ENCODE data around the gene MIEN1. TPM values are rescaled to one million over a fixed set of nuclear protein-coding genes. Genes with fewer than 3 reads are reported as not detected.
"Not testable (repeated sequence)": the region's sequence is repeated elsewhere in the genome, so short reads cannot be mapped to it uniquely, and the experiment has no call there.

MIEN1 gene
- total and polyA plus RNA-seq, 8 donors: 9.3 to 312 (median 114) TPM

GRCh38 chr17:39726617-39727016 lies 3.7 kb downstream of the MIEN1 start:
- 80 to 88% (median 86%) methylated on average over 6 to 9 of the region's 9 CpGs for WGBS, 5 donors
- DNase-seq: no peak
- Histone ChIP-seq H3K9me3 (no peaks in the 10 kb centered on the region), H3K27me3 (no peaks in the 10 kb centered on the region), H3K4me3 (no peak overlapping the region), H3K36me3 (peaks cover 22 to 78% (median 71%) of the 10 kb centered on the region in 4 donors), H3K4me1 (peaks cover 10 to 36% (median 26%) of the 10 kb centered on the region in 4 donors), H3K27ac (no peak overlapping the region)
- intact Hi-C loops (cut with DNase I; ENCODE audit: low total_unique reads): no loop called here
- TF ChIP-seq EP300 (IDR thresholded peaks at IDR 0.05) (no peak), POLR2A (IDR thresholded peaks at IDR 0.05) (no peak), POLR2AphosphoS5 (IDR thresholded peaks at IDR 0.05) (no peak)
- TF ChIP-seq, protein P1, sequence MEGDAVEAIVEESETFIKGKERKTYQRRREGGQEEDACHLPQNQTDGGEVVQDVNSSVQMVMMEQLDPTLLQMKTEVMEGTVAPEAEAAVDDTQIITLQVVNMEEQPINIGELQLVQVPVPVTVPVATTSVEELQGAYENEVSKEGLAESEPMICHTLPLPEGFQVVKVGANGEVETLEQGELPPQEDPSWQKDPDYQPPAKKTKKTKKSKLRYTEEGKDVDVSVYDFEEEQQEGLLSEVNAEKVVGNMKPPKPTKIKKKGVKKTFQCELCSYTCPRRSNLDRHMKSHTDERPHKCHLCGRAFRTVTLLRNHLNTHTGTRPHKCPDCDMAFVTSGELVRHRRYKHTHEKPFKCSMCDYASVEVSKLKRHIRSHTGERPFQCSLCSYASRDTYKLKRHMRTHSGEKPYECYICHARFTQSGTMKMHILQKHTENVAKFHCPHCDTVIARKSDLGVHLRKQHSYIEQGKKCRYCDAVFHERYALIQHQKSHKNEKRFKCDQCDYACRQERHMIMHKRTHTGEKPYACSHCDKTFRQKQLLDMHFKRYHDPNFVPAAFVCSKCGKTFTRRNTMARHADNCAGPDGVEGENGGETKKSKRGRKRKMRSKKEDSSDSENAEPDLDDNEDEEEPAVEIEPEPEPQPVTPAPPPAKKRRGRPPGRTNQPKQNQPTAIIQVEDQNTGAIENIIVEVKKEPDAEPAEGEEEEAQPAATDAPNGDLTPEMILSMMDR (IDR thresholded peaks at IDR 0.05): no peak

DNA sequence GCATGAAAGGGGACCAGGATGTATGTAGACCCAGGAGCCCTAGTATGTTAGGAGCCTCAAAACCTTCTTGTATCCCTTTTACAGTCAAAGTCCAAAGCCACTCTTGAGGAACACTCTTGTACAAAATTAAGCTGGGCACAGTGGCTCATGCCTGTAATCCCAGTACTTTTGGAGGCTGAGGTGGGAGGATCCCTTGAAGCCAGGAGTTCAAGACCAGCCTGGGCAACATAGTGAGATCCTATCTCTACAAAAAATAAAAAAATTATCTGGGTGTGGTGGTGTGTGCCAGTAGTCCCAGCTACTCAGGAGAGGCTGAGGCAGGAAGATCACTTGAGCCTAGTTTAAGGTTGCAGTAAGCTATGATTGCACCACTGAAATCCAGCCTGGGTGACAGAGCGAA lies 4.4 kb downstream of the MIEN1 start:
- H3K9me3 ChIP-seq; intact Hi-C loops (cut with DNase I; ENCODE audit: low total_unique reads); H3K27ac ChIP-seq; H3K27me3 ChIP-seq; H3K4me3 ChIP-seq; DNase-seq: not testable (repeated sequence)
- 82 to 100% (median 95%) methylated on average over 1 of the region's 1 CpG for WGBS, 5 donors
- Histone ChIP-seq H3K36me3 (peaks cover 22 to 82% (median 75%) of the 10 kb centered on the region in 4 donors), H3K4me1 (peaks cover 10 to 32% (median 25%) of the 10 kb centered on the region in 4 donors)

DNA sequence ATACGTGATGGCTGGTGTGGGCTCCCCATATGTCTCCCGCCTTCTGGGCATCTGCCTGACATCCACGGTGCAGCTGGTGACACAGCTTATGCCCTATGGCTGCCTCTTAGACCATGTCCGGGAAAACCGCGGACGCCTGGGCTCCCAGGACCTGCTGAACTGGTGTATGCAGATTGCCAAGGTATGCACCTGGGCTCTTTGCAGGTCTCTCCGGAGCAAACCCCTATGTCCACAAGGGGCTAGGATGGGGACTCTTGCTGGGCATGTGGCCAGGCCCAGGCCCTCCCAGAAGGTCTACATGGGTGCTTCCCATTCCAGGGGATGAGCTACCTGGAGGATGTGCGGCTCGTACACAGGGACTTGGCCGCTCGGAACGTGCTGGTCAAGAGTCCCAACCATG lies 5.6 kb downstream of the MIEN1 start:
- no peak for TF ChIP-seq POLR2A (IDR thresholded peaks at IDR 0.05)
- TF ChIP-seq, protein P1 (IDR thresholded peaks at IDR 0.05): no peak
- no peak for TF ChIP-seq POLR2AphosphoS5 (IDR thresholded peaks at IDR 0.05)
- no peak for TF ChIP-seq EP300 (IDR thresholded peaks at IDR 0.05)
- H3K9me3 ChIP-seq: no peaks in the 10 kb centered on the region
- 91 to 96% (median 93%) methylated on average over 10 to 13 of the region's 13 CpGs for WGBS, 5 donors
- H3K4me3 ChIP-seq: no peak overlapping the region
- intact Hi-C loops (cut with DNase I; ENCODE audit: low total_unique reads): no loop called here
- H3K27ac ChIP-seq: no peak overlapping the region
- peaks cover 23 to 94% (median 86%) of the 10 kb centered on the region in 4 donors for H3K36me3 ChIP-seq
- H3K4me1 ChIP-seq: peaks cover 9 to 29% (median 15%) of the 10 kb centered on the region in 4 donors
- DNase-seq: no peak
- no peaks in the 10 kb centered on the region for H3K27me3 ChIP-seq

GRCh38 chr17:39722965-39723848 lies 7.1 kb downstream of the MIEN1 start:
- TF ChIP-seq EP300 (IDR thresholded peaks at IDR 0.05) (no peak), POLR2AphosphoS5 (IDR thresholded peaks at IDR 0.05) (no peak), POLR2A (IDR thresholded peaks at IDR 0.05) (no peak)
- TF ChIP-seq, protein P1 (IDR thresholded peaks at IDR 0.05): no peak
- Histone ChIP-seq H3K4me1 (peaks cover 0 to 17% (median 5%) of the 10 kb centered on the region in 4 donors), H3K4me3 (no peak overlapping the region), H3K9me3 (no peaks in the 10 kb centered on the region), H3K36me3 (peaks cover 25 to 97% (median 91%) of the 10 kb centered on the region in 4 donors), H3K27me3 (no peaks in the 10 kb centered on the region), H3K27ac (no peak overlapping the region)
- DNase-seq: peak in 1 of 2 donors; percentile 41
- WGBS, 5 donors: 83 to 88% (median 85%) methylated on average over 34 of the region's 34 CpGs
- intact Hi-C loops (cut with DNase I; ENCODE audit: low total_unique reads): no loop called here

DNA sequence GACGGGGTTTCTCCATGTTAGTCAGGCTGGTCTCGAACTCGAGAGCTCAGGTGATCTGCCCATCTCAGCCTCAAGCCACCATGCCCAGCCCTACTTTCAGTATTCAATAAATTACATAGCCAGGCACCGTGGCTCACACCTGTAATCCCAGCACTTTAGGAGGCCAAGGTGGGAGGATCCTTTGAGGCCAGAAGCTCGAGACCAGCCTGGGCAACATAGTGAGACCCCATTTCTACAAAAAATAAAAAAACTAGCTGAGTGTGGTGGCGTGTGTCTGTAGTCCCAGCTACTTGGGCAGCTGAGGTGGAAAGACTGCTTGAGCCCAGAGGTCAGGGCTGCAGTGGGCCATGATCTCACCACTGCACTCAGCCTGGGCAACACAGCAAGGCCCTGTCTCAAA lies 8.2 kb downstream of the MIEN1 start:
- Histone ChIP-seq H3K27me3 (no peaks in the 10 kb centered on the region), H3K36me3 (peaks cover 14 to 95% (median 90%) of the 10 kb centered on the region in 4 donors), H3K27ac (no peak overlapping the region), H3K4me3 (no peak overlapping the region), H3K9me3 (no peaks in the 10 kb centered on the region), H3K4me1 (peaks cover 0 to 6% (median 2%) of the 10 kb centered on the region in 4 donors)
- DNase-seq: no peak
- intact Hi-C loops (cut with DNase I; ENCODE audit: low total_unique reads): no loop called here
- WGBS, 5 donors: 85 to 97% (median 92%) methylated on average over 6 of the region's 6 CpGs
- no peak for TF ChIP-seq POLR2A (IDR thresholded peaks at IDR 0.05)
- no peak for TF ChIP-seq EP300 (IDR thresholded peaks at IDR 0.05)
- TF ChIP-seq, protein P1 (IDR thresholded peaks at IDR 0.05): no peak
- TF ChIP-seq POLR2AphosphoS5 (IDR thresholded peaks at IDR 0.05): no peak

All from stomach (tissue), 9 donors.